H1 (cell line): ENCODE results near the gene TANC1. TPM values are rescaled to one million over a fixed set of nuclear protein-coding genes. Genes with fewer than 3 reads are reported as not detected.

ENCODE experiments used
- GABPA ChIP-seq: IDR thresholded peaks from 2 replicates; pipeline ENCODE4 v1.6.1; 2011; ENCODE audit warnings: mild to moderate bottlenecking, low read length, moderate library complexity, borderline replicate concordance; ENCODE audit not compliant: insufficient read depth
- polyA plus RNA-seq, 7 experiments: library from polyadenylated mRNA; depleted of rRNA in 3 of 7; stranded (reverse) in 5 of 7; unstranded in 2 of 7; fragments of >200 nt in 5 of 7; fragments of 200-250 nt in 2 of 7; gene quantifications; 1 replicate in 5 of 7; 2 replicates in 1 of 7; 4 replicates in 1 of 7; pipeline versions ENCODE4 v1.2.1 to v1.2.3, GENCODE V29; 2011 to 2013; ENCODE audit warnings: missing spikeins in 2 of 7, mixed read lengths in 2 of 7
- total RNA-seq: library from RNA; stranded (reverse); fragmentation: NEBNext Ultra II Directional; extraction: Animal tissue kit (Norgen Biotek cat#: 25700); gene quantifications from 2 replicates; pipeline ENCODE4 v1.2.1, GENCODE V29; 2021
- TF ChIP-seq, protein P1 (sequence below), 3 experiments: IDR thresholded peaks; 1 replicate in 2 of 3; 2 replicates in 1 of 3; pipeline versions ENCODE4 v1.5.1 to v1.6.1; 2011; ENCODE audit warnings: low read length in 3 of 3, mild to moderate bottlenecking in 3 of 3, inconsistent platforms in 2 of 3, low read depth in 1 of 3, moderate library complexity in 1 of 3; ENCODE audit not compliant: insufficient read depth in 1 of 3; ENCODE audit errors: control extremely low read depth in 1 of 3

Gene TANC1
- total and polyA plus RNA-seq, 2 of the 8 experiments (the other 6 are each of a cell fraction or from before 2014, with no cell fraction given) = 4.1 to 7.6 TPM

DNA sequence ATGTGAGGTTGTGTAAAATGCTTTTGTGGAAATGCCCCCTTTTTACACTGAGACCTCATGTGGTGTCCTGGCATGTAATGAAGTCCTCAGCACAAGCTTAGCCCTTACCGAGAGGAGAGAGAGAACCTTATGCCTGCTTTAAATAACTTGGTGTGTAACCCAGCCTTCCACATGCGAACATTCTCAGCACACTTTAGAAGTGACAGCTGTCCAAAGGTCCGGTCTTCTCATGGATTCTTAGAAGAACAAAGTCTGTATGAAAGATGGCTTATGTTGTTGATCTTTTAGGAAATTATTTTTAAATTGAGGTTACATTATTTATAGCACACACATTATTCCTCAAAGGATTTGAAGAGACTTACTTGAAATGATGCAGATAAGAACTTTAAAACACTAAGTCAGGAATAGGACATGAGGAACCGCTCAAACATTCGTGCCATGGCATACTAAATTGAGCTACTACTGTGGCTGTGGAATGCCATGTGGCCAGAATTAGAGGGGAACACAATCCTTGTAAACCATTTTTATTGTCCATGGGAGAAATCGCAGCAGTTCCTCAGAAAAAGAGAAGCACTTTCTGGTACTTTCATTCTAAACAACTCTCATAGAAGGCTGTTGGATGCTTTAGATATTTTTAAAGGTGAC, 238.4 kb downstream of the TANC1 start (continued):
- TF ChIP-seq, protein P1, sequence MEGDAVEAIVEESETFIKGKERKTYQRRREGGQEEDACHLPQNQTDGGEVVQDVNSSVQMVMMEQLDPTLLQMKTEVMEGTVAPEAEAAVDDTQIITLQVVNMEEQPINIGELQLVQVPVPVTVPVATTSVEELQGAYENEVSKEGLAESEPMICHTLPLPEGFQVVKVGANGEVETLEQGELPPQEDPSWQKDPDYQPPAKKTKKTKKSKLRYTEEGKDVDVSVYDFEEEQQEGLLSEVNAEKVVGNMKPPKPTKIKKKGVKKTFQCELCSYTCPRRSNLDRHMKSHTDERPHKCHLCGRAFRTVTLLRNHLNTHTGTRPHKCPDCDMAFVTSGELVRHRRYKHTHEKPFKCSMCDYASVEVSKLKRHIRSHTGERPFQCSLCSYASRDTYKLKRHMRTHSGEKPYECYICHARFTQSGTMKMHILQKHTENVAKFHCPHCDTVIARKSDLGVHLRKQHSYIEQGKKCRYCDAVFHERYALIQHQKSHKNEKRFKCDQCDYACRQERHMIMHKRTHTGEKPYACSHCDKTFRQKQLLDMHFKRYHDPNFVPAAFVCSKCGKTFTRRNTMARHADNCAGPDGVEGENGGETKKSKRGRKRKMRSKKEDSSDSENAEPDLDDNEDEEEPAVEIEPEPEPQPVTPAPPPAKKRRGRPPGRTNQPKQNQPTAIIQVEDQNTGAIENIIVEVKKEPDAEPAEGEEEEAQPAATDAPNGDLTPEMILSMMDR (IDR thresholded peaks at IDR 0.05; ENCODE audit: control extremely low read depth in 1 of 3, insufficient read depth in 1 of 3, low read depth in 1 of 3, low read length in 3 of 3) = no peak
- no peak for TF ChIP-seq GABPA
